B cell (primary cell): ENCODE measurements around the gene CLIP2.

Experiments
- EZH2 ChIP-seq: IDR thresholded peaks from 2 replicates; pipeline ENCODE4 v1.6.1; 2012; ENCODE audit warnings: borderline replicate concordance, low read depth, mild to moderate bottlenecking, moderate library complexity, low read length; ENCODE audit not compliant: insufficient read depth, poor library complexity, severe bottlenecking
- TF ChIP-seq, protein P1 (sequence below): fragments of 200-600 bp; IDR thresholded peaks from one replicate; pipeline ENCODE4 v1.8.0; 2022; ENCODE audit warnings: antibody characterized with exemption, mild to moderate bottlenecking

DNA sequence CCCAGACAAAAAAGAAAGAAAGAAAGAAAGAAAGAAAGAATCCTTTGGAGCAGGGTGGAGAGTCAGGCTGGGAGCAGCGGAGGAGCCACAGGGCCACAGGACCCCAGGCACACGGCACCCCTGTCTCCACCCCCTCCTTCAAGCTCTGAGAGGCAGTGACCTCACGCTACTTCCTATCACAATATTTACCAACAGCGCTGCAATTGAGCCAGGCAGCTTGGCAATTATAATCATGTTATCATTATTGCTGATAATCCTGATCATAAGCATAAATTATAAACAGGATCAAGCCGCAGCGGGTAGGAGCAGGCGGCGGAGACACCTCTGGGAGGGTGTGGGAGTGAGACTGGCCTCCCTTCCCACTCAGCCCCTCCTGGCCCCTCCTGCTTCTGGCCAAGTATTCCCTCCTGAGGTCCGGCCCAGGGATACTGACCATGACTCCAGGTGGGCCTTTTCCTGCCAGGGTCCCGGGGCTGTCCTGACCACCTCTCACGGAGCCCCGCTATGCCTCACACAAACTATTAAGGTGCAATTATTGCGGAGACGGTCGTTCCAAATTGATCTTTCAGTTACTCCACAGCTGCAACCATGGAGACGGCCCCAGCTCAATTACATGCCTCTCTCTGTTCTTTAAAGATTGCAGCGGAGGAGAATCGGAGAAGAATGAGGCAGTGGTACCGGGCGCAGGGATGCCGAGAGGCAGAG lies 154.5 kb downstream of the CLIP2 start:
- TF ChIP-seq, protein P1, sequence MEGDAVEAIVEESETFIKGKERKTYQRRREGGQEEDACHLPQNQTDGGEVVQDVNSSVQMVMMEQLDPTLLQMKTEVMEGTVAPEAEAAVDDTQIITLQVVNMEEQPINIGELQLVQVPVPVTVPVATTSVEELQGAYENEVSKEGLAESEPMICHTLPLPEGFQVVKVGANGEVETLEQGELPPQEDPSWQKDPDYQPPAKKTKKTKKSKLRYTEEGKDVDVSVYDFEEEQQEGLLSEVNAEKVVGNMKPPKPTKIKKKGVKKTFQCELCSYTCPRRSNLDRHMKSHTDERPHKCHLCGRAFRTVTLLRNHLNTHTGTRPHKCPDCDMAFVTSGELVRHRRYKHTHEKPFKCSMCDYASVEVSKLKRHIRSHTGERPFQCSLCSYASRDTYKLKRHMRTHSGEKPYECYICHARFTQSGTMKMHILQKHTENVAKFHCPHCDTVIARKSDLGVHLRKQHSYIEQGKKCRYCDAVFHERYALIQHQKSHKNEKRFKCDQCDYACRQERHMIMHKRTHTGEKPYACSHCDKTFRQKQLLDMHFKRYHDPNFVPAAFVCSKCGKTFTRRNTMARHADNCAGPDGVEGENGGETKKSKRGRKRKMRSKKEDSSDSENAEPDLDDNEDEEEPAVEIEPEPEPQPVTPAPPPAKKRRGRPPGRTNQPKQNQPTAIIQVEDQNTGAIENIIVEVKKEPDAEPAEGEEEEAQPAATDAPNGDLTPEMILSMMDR = no peak
- no peak for TF ChIP-seq EZH2
